ENCODE results near the gene VPS16.

VPS16 gene

DNA sequence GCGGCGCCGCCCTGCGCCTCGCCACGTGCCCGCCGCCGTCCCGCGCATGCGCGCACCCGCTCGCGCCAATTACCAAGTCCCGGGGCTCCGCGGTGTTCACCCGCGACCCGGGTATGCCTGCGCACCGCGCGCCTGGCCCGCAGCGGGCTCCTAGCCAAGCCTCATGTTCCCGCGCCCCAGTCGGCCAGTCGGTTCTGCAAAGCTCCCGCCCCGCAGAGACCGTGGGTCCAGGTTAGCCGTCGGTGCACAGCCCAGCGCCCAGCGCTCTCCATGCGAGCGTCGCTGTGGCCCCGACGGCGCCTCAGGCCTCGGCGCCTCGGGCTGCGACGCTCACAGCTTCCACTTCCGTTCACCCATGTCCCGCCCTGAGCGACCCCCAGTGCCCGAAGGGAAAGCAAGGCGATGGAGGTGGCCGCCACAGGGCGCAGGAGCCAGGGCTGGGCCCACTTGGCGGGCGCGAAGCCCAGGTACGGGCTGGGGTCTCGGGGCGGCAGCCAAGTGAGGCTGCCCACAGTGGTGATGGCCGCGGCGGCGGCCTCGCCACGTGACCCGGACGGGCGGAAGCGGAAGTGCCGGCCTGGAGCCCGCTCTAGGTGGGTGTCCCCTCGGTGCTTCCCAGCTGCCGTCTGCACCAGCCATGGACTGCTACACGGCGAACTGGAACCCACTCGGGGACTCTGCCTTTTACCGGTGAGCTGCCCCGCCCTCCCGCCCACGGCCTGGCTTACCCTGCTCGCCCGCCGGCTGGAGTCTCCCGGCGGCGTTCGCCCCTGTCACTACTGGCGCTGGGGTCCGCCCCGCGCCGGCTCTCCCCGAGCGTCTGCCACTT lies at the start of gene VPS16, which contains the start of gene PCED1A:
TSS of gene VPS16 (plus strand) at position 608 of the 829 bp plus-strand sequence. CDS start at position 638, 30 bp downstream.
TSS of gene PCED1A (minus strand) at position 518 of the 829 bp plus-strand sequence. CDS start 743 bp downstream, outside the sequence.
- H3K4me1 ChIP-seq (ENCODE audit: low read depth, poor library complexity, severe bottlenecking) = no peaks in the 10 kb centered on the region
- H3K9ac ChIP-seq = peak within 1 kb of the TSS; percentile 78
- H3K36me3 ChIP-seq (ENCODE audit: insufficient read depth) = no peaks in the 10 kb centered on the region
- H3K27me3 ChIP-seq (ENCODE audit: insufficient read depth, low read depth) = no peaks in the 10 kb centered on the region
- peak within 1 kb of the TSS; percentile 42; the same call in 1 of the 2 replicates for H3K27ac ChIP-seq
- peak within 1 kb of the TSS; percentile 86 for H2AFZ ChIP-seq (ENCODE audit: low read depth)
- no peak within 1 kb of the TSS for H3K4me3 ChIP-seq (IDR thresholded peaks at IDR 0.05; ENCODE audit: insufficient read depth, low read depth, low read length)
- peak within 1 kb of the TSS; percentile 42; the same call in 1 of the 2 replicates for H3K4me2 ChIP-seq
- no peaks in the 10 kb centered on the region for H3K79me2 ChIP-seq (ENCODE audit: insufficient read depth, low read depth)
- TF ChIP-seq, protein P1, sequence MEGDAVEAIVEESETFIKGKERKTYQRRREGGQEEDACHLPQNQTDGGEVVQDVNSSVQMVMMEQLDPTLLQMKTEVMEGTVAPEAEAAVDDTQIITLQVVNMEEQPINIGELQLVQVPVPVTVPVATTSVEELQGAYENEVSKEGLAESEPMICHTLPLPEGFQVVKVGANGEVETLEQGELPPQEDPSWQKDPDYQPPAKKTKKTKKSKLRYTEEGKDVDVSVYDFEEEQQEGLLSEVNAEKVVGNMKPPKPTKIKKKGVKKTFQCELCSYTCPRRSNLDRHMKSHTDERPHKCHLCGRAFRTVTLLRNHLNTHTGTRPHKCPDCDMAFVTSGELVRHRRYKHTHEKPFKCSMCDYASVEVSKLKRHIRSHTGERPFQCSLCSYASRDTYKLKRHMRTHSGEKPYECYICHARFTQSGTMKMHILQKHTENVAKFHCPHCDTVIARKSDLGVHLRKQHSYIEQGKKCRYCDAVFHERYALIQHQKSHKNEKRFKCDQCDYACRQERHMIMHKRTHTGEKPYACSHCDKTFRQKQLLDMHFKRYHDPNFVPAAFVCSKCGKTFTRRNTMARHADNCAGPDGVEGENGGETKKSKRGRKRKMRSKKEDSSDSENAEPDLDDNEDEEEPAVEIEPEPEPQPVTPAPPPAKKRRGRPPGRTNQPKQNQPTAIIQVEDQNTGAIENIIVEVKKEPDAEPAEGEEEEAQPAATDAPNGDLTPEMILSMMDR (conservative IDR thresholded peaks at IDR 0.05; ENCODE audit: low read depth, low read length) = no peak
- no peaks in the 10 kb centered on the region for H4K20me1 ChIP-seq (ENCODE audit: insufficient read depth)

DNA sequence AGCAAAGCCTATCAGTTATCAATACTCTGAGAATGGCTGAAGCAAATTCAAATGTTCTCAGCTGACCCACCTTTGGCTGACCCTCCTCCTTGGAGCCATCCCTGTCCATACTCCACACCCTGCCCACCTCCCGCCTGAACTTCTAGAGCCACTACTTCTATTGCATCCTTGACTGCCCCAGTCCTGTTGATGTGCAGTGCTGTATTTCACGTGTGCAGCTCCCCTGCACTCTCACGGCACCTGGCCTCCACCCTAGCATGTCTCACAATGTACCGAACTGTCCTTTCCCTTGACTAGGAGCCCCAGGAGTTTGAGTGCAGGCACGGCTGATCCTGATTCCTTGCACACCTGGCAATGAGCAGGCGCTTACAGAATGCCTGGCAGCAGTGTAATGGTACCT lies 47.1 kb upstream of the VPS16 start:
- no peak overlapping the region for H3K4me2 ChIP-seq
- H3K9ac ChIP-seq = no peak overlapping the region
- H3K27ac ChIP-seq = no peak overlapping the region
- H3K36me3 ChIP-seq (ENCODE audit: insufficient read depth) = no peaks in the 10 kb centered on the region
- no peaks in the 10 kb centered on the region for H4K20me1 ChIP-seq (ENCODE audit: insufficient read depth)
- H3K27me3 ChIP-seq (ENCODE audit: insufficient read depth, low read depth) = no peaks in the 10 kb centered on the region
- H3K4me3 ChIP-seq (IDR thresholded peaks at IDR 0.05; ENCODE audit: insufficient read depth, low read depth, low read length) = no peak overlapping the region
- no peaks in the 10 kb centered on the region for H3K4me1 ChIP-seq (ENCODE audit: low read depth, poor library complexity, severe bottlenecking)
- TF ChIP-seq, protein P1 (conservative IDR thresholded peaks at IDR 0.05; ENCODE audit: low read depth, low read length) = no peak
- no peak overlapping the region for H2AFZ ChIP-seq (ENCODE audit: low read depth)
- H3K79me2 ChIP-seq (ENCODE audit: insufficient read depth, low read depth) = no peaks in the 10 kb centered on the region

DNA sequence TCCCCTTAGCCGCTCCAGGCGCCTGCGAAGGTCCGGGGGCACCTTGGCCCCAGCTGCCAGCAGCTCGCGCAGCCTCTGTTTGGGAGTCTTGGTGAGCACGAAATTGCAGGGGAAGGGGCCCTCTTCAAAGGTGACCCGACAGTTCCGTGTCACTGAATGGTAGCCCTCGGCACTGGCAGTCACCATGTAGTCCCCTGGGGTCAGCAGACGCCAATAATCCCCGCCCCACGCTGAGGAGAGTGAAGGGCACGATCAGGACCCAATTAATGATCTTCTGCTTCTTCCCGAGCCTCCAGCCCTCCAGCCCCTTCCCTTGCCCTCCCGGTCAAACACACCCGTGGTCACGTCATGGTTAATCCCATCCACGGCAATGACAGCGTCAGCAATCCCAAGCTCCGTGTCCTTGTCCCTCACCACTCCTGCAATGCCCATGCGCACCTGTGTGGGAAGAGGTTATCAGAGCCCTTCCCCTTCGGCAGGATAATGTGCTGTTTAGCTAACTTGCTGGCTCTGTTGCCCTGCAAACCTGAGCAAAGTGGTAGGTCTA lies 46.3 kb upstream of the VPS16 start:
- Histone ChIP-seq H3K4me3 (IDR thresholded peaks at IDR 0.05; ENCODE audit: insufficient read depth, low read depth, low read length) (no peak overlapping the region), H3K36me3 (ENCODE audit: insufficient read depth) (no peaks in the 10 kb centered on the region), H3K4me1 (ENCODE audit: low read depth, poor library complexity, severe bottlenecking) (no peaks in the 10 kb centered on the region), H3K79me2 (ENCODE audit: insufficient read depth, low read depth) (no peaks in the 10 kb centered on the region), H3K27ac (no peak overlapping the region), H4K20me1 (ENCODE audit: insufficient read depth) (no peaks in the 10 kb centered on the region), H3K27me3 (ENCODE audit: insufficient read depth, low read depth) (no peaks in the 10 kb centered on the region), H3K9ac (no peak overlapping the region), H3K4me2 (no peak overlapping the region), H2AFZ (ENCODE audit: low read depth) (no peak overlapping the region)
- TF ChIP-seq, protein P1 (conservative IDR thresholded peaks at IDR 0.05; ENCODE audit: low read depth, low read length) = no peak

DNA sequence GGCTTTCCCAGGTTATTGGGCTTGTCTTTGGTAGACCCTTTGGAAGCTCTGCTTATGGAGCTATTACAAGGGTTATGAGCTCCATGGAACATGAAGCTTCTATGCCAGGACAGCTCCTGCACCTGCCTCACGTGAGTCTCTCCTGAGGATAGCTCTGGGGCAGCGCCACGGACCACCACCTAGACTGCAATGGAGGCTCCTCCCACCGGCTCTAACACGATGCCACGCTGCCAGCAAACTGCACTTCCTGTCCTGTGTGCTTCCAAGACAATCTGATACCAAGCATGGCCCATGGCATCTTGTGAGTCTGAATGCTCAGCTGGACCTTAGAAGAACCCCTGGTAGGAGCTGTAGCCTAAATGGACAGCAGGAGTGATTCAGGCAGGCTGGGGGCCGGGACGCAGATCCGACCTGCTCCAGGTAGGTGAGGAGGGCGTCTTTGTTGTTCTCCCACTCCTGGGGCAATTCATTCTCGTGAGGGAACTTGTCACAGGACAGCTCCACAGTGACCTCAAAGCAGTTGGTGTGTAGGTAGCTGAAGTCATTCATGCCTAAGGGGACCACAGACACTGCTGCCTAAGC lies 45.6 kb upstream of the VPS16 start:
- Histone ChIP-seq H3K4me2 (no peak overlapping the region), H3K9ac (no peak overlapping the region), H2AFZ (ENCODE audit: low read depth) (no peak overlapping the region), H3K27ac (no peak overlapping the region), H3K4me1 (ENCODE audit: low read depth, poor library complexity, severe bottlenecking) (no peaks in the 10 kb centered on the region), H3K27me3 (ENCODE audit: insufficient read depth, low read depth) (no peaks in the 10 kb centered on the region), H3K36me3 (ENCODE audit: insufficient read depth) (no peaks in the 10 kb centered on the region), H3K4me3 (IDR thresholded peaks at IDR 0.05; ENCODE audit: insufficient read depth, low read depth, low read length) (no peak overlapping the region), H3K79me2 (ENCODE audit: insufficient read depth, low read depth) (no peaks in the 10 kb centered on the region), H4K20me1 (ENCODE audit: insufficient read depth) (no peaks in the 10 kb centered on the region)
- TF ChIP-seq, protein P1 (conservative IDR thresholded peaks at IDR 0.05; ENCODE audit: low read depth, low read length) = no peak
